K562 (cell line): ENCODE data around the gene RYR1. TPM values are rescaled to one million over a fixed set of nuclear protein-coding genes. Genes with fewer than 3 reads are reported as not detected.
A peak's percentile ranks its signal among the peaks of the same experiment; 100 is the strongest.

Experiments used
- ATAC-seq: fragments of 200-7000 bp; cut with Tn5 transposase; 3 replicates; pipeline ENCODE4 v1.9.1; 2020; ENCODE audit warnings: moderate library complexity
- BruUV-seq: library from RNA; stranded (reverse); fragments of 400-500 nt; replicated peaks from 2 replicates; lab custom pipeline; 2021; lab: Mats Ljungman, UMichigan
- CTCF ChIA-PET: fragments of 300-600 bp; formaldehyde crosslinking; extraction: SDS; loops from one replicate; lab custom pipeline; 2021; ENCODE audit warnings: low intra/inter-chr PET ratio; lab: Yijun Ruan, JAX
- POLR2A ChIA-PET: fragments of 300-600, 350-650 bp; sonication (Branson Sonifier 250); formaldehyde crosslinking; extraction: SDS; loops from one replicate; lab custom pipeline; 2021; ENCODE audit warnings: antibody characterized with exemption, inconsistent platforms; lab: Yijun Ruan, JAX
- DNase-seq, 4 experiments: peaks; one replicate each; pipeline versions ENCODE4 v3.0.0 to v3.0.0-alpha.2; 2011 to 2018; ENCODE audit warnings: low spot score in 3 of 4, mixed read lengths in 3 of 4; ENCODE audit errors: extremely low read depth in 1 of 4
- FAIRE-seq: peaks from 2 replicates; lab custom pipeline; 2011; peaks lifted over from hg19 to GRCh38; lab: Jason Lieb, UNC
- H2AFZ ChIP-seq: 2 replicates; pipeline ENCODE4 v1.6.0; 2011; ENCODE audit warnings: low read depth, low read length, control low read depth, inconsistent platforms
- H3K27ac ChIP-seq: fragments of 200-600 bp; 3 replicates; pipeline ENCODE4 v1.8.0; 2011; ENCODE audit warnings: low read depth, mild to moderate bottlenecking, control low read depth, inconsistent platforms, low read length, moderate library complexity, mixed read lengths; ENCODE audit errors: extremely low read depth
- H3K27me3 ChIP-seq, 2 experiments: fragments of 300-600 bp in 1 of 2; 2 replicates in 1 of 2; 3 replicates in 1 of 2; pipeline versions ENCODE4 v1.6.0 to v1.8.0; 2011; ENCODE audit warnings: inconsistent platforms in 2 of 2, low read length in 2 of 2, mild to moderate bottlenecking in 1 of 2, mixed read lengths in 1 of 2, moderate library complexity in 1 of 2; ENCODE audit not compliant: control insufficient read depth in 2 of 2, insufficient read depth in 2 of 2
- H3K36me3 ChIP-seq: fragments of 300-600 bp; 3 replicates; pipeline ENCODE4 v1.8.0; 2011; ENCODE audit warnings: mild to moderate bottlenecking, low read length, inconsistent platforms; ENCODE audit not compliant: control insufficient read depth, insufficient read depth
- H3K4me1 ChIP-seq, 2 experiments: fragments of 200-600 bp in 1 of 2; replicated peaks in 1 of 2; 2 replicates in 1 of 2; 3 replicates in 1 of 2; pipeline versions ENCODE4 v1.5.1 to v1.8.0; 2011; ENCODE audit warnings: inconsistent platforms in 2 of 2, low read length in 2 of 2, mild to moderate bottlenecking in 1 of 2, mixed read lengths in 1 of 2, moderate library complexity in 1 of 2; ENCODE audit not compliant: control insufficient read depth in 2 of 2, insufficient read depth in 2 of 2
- H3K4me2 ChIP-seq: 2 replicates; pipeline ENCODE4 v1.6.1; 2011; ENCODE audit warnings: low read length, control low read depth, inconsistent platforms, mixed read lengths; ENCODE audit not compliant: insufficient read depth
- H3K4me3 ChIP-seq: fragments of 200-600 bp; sonication (generic), shearing (Covaris generic); 2 replicates; pipeline ENCODE4 v1.5.1; 2016; ENCODE audit warnings: control low read depth, inconsistent platforms
- H3K79me2 ChIP-seq: fragments of 200-600 bp; 3 replicates; pipeline ENCODE4 v1.8.0; 2011; ENCODE audit warnings: low read length, inconsistent platforms; ENCODE audit not compliant: control insufficient read depth, insufficient read depth
- H3K9ac ChIP-seq, 2 experiments: 2 replicates each; pipeline versions ENCODE4 v1.6.0 to v1.6.1; 2011; ENCODE audit warnings: low read depth in 2 of 2, low read length in 2 of 2, control low read depth in 1 of 2, inconsistent platforms in 1 of 2, mild to moderate bottlenecking in 1 of 2, mixed read lengths in 1 of 2; ENCODE audit not compliant: insufficient read depth in 1 of 2
- H3K9me1 ChIP-seq: one replicate; pipeline ENCODE4 v1.6.0; 2011; ENCODE audit warnings: inconsistent platforms, mild to moderate bottlenecking, low read length, moderate library complexity; ENCODE audit not compliant: control insufficient read depth, insufficient read depth
- H3K9me3 ChIP-seq: replicated peaks from 2 replicates; pipeline ENCODE4 v1.5.1; 2011; ENCODE audit warnings: low read depth, low read length, inconsistent platforms; ENCODE audit not compliant: control insufficient read depth, insufficient read depth
- H4K20me1 ChIP-seq: replicated peaks from 2 replicates; pipeline ENCODE4 v1.6.1; 2011; ENCODE audit warnings: low read length, inconsistent platforms, mixed read lengths; ENCODE audit not compliant: control insufficient read depth, insufficient read depth
- CEBPB ChIP-seq: fragments of 450-650 bp; IDR thresholded peaks from 2 replicates; pipeline ENCODE4 v1.6.1; 2016; ENCODE audit warnings: missing genetic modification characterization, missing compliant biosample characterization
- ETS2 ChIP-seq: IDR thresholded peaks from 2 replicates; pipeline ENCODE4 v1.6.1; 2016; ENCODE audit warnings: borderline replicate concordance, missing genetic modification characterization, mild to moderate bottlenecking, moderate library complexity, missing compliant biosample characterization; ENCODE audit not compliant: poor library complexity, severe bottlenecking
- SIN3A ChIP-seq, 2 experiments: fragments of 150-350 bp in 1 of 2; IDR thresholded peaks; 2 replicates each; pipeline ENCODE4 v1.6.1; 2011 to 2016; ENCODE audit warnings: borderline replicate concordance in 2 of 2, low read depth in 2 of 2, low read length in 2 of 2, mild to moderate bottlenecking in 2 of 2, moderate library complexity in 2 of 2; ENCODE audit not compliant: control insufficient read depth in 1 of 2
- ZBED1 ChIP-seq: IDR thresholded peaks from 2 replicates; pipeline ENCODE4 v1.6.1; 2014
- ZNF589 ChIP-seq: fragments of 200-800 bp; sonication (Bioruptor generic); IDR thresholded peaks from 2 replicates; pipeline ENCODE4 v1.6.1; 2016; ENCODE audit warnings: low read depth, missing genetic modification characterization, missing compliant biosample characterization
- WGBS: fragments of 100-300 bp; shearing (Covaris generic); methylation state at CpG from one replicate; pipeline ENCODE4 v1.1.6; 2016; ENCODE audit warnings: low coverage, mixed read lengths; ENCODE audit not compliant: insufficient coverage; ENCODE audit errors: missing lambda C conversion rate; 5-methylcytosine and 5-hydroxymethylcytosine counted together
- in situ Hi-C: fragments of 300-500 bp; cut with MboI; formaldehyde crosslinking; loops from 4 replicates; pipeline ENCODE4 v1.15.0; 2018; ENCODE audit warnings: inconsistent platforms, mixed read lengths
- intact Hi-C: fragments of 100-400 bp; cut with micrococcal nuclease; formaldehyde crosslinking; loops from 2 replicates; pipeline ENCODE4 v1.14.2; 2022
- polyA plus RNA-seq, 8 experiments: library from polyadenylated mRNA; depleted of rRNA in 4 of 8; stranded (reverse) in 5 of 8; unstranded in 3 of 8; fragments of >200 nt; fragmentation: Nextera tagmentation in 2 of 8; fragmentation: Illumina TruSeq in 1 of 8; extraction: Ambion mirVana in 2 of 8; extraction: Trizol in 1 of 8; gene quantifications; 2 replicates each; pipeline versions ENCODE4 v1.2.1 to v1.2.3, GENCODE V29; 2011 to 2014; ENCODE audit warnings: inconsistent platforms in 1 of 8, missing spikeins in 1 of 8
- total RNA-seq, 7 experiments: library from RNA; depleted of rRNA in 6 of 7; stranded (reverse); fragments of >200 nt in 6 of 7; fragmentation: Illumina TruSeq in 2 of 7; extraction: Trizol in 2 of 7; gene quantifications; 2 replicates each; pipeline versions ENCODE4 v1.2.1 to v1.2.3, GENCODE V29; 2011 to 2021; ENCODE audit warnings: low replicate concordance in 1 of 7
- TF ChIP-seq, protein P1 (sequence below): fragments of 150-350 bp; IDR thresholded peaks from 2 replicates; pipeline ENCODE4 v1.6.1; 2014; ENCODE audit warnings: low read depth, mild to moderate bottlenecking, low read length, borderline replicate concordance

Gene RYR1
- total and polyA plus RNA-seq, 9 of the 15 experiments (the other 6 are each of a cell fraction or from before 2014, with no cell fraction given): 0.11 to 7.4 (median 3.7) TPM

DNA sequence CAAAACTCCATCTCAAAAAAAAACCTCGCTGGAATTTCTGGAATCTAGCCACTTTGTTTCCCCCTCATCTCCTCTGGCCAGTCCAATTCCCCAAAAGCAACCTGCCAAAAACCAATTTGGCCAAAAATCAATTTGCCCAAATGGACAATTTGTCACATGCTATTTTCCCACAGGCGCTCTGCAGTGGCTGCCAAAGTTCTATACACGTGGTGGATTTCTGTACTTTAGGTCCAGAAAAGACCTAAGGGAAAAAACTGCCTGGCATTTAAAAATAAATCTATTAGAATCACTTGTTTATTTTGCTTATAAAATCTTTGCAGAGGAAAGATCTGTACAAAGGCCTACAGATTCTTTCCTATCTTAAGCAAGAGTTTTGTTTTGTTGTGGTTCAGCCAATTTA lies 104.9 kb downstream of the RYR1 start:
- peaks cover 4% of the 10 kb centered on the region; the same call in 1 of the 3 replicates for H3K79me2 ChIP-seq
- H4K20me1 ChIP-seq: no peaks in the 10 kb centered on the region
- POLR2A ChIA-PET: interaction anchor here (0.6 kb wide), 1 partner anchor 344 kb away, joined by 3 read pairs; no protein-coding TSS in a partner anchor
- H3K4me1 ChIP-seq: peaks cover 3 to 6% of the 10 kb centered on the region in 2 experiments; a peak in 4 of 5 replicates
- H3K36me3 ChIP-seq: no peaks in the 10 kb centered on the region
- CTCF ChIA-PET: no interaction called here
- no peak overlapping the region for H3K27ac ChIP-seq
- H3K4me3 ChIP-seq: no peak overlapping the region
- ATAC-seq (no peak), DNase-seq (no peak), FAIRE-seq (no peak)
- WGBS: 40% methylated on average over 3 of the region's 3 CpGs
- no peak overlapping the region for H3K4me2 ChIP-seq
- no TSS peak for BruUV-seq
- TF ChIP-seq SIN3A (IDR thresholded peaks at IDR 0.05; ENCODE audit: borderline replicate concordance in 2 of 2, control insufficient read depth in 1 of 2, low read depth in 2 of 2, low read length in 2 of 2) (no peak), CEBPB (0 out of 2 replicates have a peak, but pooled peaks have one; percentile 23)
- peaks cover 15% of the 10 kb centered on the region; the same call in 1 of the 2 replicates for H3K9me3 ChIP-seq
- in situ Hi-C loops: no loop called here
- intact Hi-C loops: no loop called here
- H3K9ac ChIP-seq: no peak overlapping the region
- no peak overlapping the region for H2AFZ ChIP-seq
- H3K27me3 ChIP-seq: no peaks in the 10 kb centered on the region
- H3K9me1 ChIP-seq: no peaks in the 10 kb centered on the region

DNA sequence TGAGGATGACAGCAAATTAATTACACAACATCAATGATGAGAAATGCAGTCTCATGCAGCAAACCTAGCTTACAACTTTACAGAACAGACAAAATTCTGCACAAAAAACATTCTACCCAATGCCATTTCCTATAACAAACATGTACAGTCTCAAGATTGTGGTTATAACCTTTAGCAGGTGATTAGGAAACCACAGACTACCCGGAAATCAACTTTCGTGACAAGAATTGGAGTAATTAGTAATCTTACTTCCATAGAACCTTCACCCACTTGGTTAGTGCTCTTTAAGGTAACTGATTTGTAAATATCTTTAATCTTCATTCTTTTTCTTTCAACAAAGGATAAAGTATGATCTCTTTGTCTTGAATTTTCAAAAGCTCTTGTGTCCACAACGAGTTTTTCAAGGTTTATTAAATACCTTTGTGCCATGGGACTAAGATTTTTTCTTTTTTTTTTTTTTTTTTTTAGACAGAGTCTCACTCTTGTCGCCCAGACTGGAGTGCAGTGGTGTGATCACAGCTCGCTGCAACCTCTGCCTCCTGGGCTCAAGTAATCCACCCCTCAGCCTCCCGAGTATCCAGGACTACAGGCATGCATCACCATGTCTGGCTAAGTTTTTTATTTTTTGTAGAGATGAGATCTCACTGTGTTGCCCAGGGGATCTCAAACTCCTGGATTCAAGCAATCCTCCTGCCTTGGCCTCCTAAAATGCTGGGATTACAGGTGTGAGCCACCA lies 105.5 kb downstream of the RYR1 start:
- Histone ChIP-seq H3K4me1 (peaks cover 3 to 10% of the 10 kb centered on the region in 2 experiments; a peak in 4 of 5 replicates), H3K9ac (no peak overlapping the region), H3K9me1 (no peaks in the 10 kb centered on the region), H2AFZ (peak overlapping the region; percentile 12; the same call in 1 of the 2 replicates), H3K9me3 (peaks cover 15% of the 10 kb centered on the region; the same call in 1 of the 2 replicates), H4K20me1 (no peaks in the 10 kb centered on the region), H3K36me3 (no peaks in the 10 kb centered on the region), H3K79me2 (peaks cover 8% of the 10 kb centered on the region; the same call in 2 of the 3 replicates)
- no peak for ATAC-seq
- WGBS: 29% methylated on average over 6 of the region's 6 CpGs
- in situ Hi-C loops: no loop called here
- TF ChIP-seq ZBED1: no peak
- no peak for TF ChIP-seq ETS2 (tag)
- no peak for TF ChIP-seq ZNF589 (CRISPR knock-in tag)
- TF ChIP-seq, protein P1, sequence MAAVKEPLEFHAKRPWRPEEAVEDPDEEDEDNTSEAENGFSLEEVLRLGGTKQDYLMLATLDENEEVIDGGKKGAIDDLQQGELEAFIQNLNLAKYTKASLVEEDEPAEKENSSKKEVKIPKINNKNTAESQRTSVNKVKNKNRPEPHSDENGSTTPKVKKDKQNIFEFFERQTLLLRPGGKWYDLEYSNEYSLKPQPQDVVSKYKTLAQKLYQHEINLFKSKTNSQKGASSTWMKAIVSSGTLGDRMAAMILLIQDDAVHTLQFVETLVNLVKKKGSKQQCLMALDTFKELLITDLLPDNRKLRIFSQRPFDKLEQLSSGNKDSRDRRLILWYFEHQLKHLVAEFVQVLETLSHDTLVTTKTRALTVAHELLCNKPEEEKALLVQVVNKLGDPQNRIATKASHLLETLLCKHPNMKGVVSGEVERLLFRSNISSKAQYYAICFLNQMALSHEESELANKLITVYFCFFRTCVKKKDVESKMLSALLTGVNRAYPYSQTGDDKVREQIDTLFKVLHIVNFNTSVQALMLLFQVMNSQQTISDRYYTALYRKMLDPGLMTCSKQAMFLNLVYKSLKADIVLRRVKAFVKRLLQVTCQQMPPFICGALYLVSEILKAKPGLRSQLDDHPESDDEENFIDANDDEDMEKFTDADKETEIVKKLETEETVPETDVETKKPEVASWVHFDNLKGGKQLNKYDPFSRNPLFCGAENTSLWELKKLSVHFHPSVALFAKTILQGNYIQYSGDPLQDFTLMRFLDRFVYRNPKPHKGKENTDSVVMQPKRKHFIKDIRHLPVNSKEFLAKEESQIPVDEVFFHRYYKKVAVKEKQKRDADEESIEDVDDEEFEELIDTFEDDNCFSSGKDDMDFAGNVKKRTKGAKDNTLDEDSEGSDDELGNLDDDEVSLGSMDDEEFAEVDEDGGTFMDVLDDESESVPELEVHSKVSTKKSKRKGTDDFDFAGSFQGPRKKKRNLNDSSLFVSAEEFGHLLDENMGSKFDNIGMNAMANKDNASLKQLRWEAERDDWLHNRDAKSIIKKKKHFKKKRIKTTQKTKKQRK: no peak
- TF ChIP-seq, all 486 proteins: peak for 0
- H3K4me3 ChIP-seq: no peak overlapping the region
- H3K27ac ChIP-seq: no peak overlapping the region
- FAIRE-seq (peak; percentile 19), DNase-seq (no peak)
- no peaks in the 10 kb centered on the region for H3K27me3 ChIP-seq
- ChIA-PET POLR2A (interaction anchor here (0.6 kb wide), 1 partner anchor 344 kb away, joined by 3 read pairs; no protein-coding TSS in a partner anchor), CTCF (no interaction called here)
- no peak overlapping the region for H3K4me2 ChIP-seq
- intact Hi-C loops: no loop called here
- no TSS peak for BruUV-seq
